Measurements from ENCODE around the gene FAR2. TPM values are rescaled to one million over a fixed set of nuclear protein-coding genes. Genes with fewer than 3 reads are reported as not detected.

FAR2 gene
- total RNA-seq, 1 donor from 2014 or later: 5.4 TPM

- no peak overlapping the region for H3K27ac Mint-ChIP-seq
- peaks cover 1% of the 10 kb centered on the region for H3K36me3 Mint-ChIP-seq (ENCODE audit: low read depth)
- no peaks in the 10 kb centered on the region for H3K9me3 Mint-ChIP-seq
- H3K4me3 Mint-ChIP-seq: no peak overlapping the region
- no peak for DNase-seq (ENCODE audit: low spot score)
- intact Hi-C loops (cut with micrococcal nuclease): no loop called here
- no peaks in the 10 kb centered on the region for H3K27me3 Mint-ChIP-seq (ENCODE audit: insufficient read depth)
- no peaks in the 10 kb centered on the region for H3K4me1 Mint-ChIP-seq (ENCODE audit: low read depth)
These were observed 38.7 kb downstream of the FAR2 start for GRCh38 chr12:29187756-29188155.

GRCh38 chr12:29191267-29191850, 42.3 kb downstream of the FAR2 start:
- no peaks in the 10 kb centered on the region for H3K36me3 Mint-ChIP-seq (ENCODE audit: low read depth)
- intact Hi-C loops (cut with micrococcal nuclease): no loop called here

DNA sequence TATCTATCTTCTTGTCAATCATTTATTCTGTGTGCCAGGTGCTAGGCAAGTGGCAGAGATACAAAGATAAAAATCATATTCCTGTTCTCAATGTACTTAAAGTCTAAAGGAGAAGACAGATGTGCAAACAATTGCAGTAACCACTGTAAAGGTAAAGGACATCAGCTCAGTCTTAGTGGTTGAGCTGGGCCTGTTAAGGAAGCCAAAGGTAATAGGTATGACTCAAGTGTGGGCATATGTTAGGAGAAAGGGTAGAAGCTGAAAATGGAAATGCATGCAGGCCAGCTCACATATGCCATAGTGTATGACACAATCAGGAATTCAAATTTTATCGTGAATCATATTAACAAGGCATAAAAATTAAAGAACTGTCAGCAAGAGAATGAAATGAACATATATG, 49.8 kb downstream of the FAR2 start:
- DNase-seq (ENCODE audit: low spot score): no peak
- no peaks in the 10 kb centered on the region for H3K4me1 Mint-ChIP-seq (ENCODE audit: low read depth)
- H3K36me3 Mint-ChIP-seq (ENCODE audit: low read depth): no peaks in the 10 kb centered on the region
- intact Hi-C loops (cut with micrococcal nuclease): no loop called here
- no peak overlapping the region for H3K4me3 Mint-ChIP-seq
- H3K27ac Mint-ChIP-seq: no peak overlapping the region
- H3K9me3 Mint-ChIP-seq: no peaks in the 10 kb centered on the region
- H3K27me3 Mint-ChIP-seq (ENCODE audit: insufficient read depth): no peaks in the 10 kb centered on the region

More at GRCh38 chr12:29191267-29191850, 42.3 kb downstream of the FAR2 start:
- no peak for DNase-seq (ENCODE audit: low spot score)
- Mint-ChIP-seq H3K27ac (no peak overlapping the region), H3K27me3 (ENCODE audit: insufficient read depth) (no peaks in the 10 kb centered on the region), H3K4me1 (ENCODE audit: low read depth) (no peaks in the 10 kb centered on the region), H3K4me3 (no peak overlapping the region), H3K9me3 (no peaks in the 10 kb centered on the region)

DNA sequence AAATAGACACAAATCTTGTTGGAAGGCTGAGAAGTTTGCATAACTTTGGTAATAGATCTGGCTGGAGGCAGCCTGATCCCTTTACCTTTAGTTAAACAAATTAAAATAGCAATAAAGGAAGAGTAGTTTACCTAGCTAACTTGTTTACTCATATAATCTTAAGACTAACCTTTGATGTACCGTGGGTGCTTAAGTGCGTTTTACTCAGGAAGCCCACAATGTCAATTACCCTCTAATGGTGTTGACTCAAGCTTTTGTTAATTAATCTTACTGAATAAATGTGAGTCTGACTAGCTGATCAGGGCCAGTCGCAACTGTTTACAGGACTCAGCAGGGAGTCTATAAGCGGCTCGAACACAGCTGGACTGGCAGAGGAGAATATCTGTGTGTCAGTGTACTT, 51.5 kb downstream of the FAR2 start:
- Mint-ChIP-seq H3K27ac (no peak overlapping the region), H3K27me3 (ENCODE audit: insufficient read depth) (no peaks in the 10 kb centered on the region), H3K4me1 (ENCODE audit: low read depth) (no peaks in the 10 kb centered on the region), H3K9me3 (peaks cover 6% of the 10 kb centered on the region), H3K4me3 (no peak overlapping the region), H3K36me3 (ENCODE audit: low read depth) (peaks cover 1% of the 10 kb centered on the region)
- no peak for DNase-seq (ENCODE audit: low spot score)
- intact Hi-C loops (cut with micrococcal nuclease): no loop called here

DNA sequence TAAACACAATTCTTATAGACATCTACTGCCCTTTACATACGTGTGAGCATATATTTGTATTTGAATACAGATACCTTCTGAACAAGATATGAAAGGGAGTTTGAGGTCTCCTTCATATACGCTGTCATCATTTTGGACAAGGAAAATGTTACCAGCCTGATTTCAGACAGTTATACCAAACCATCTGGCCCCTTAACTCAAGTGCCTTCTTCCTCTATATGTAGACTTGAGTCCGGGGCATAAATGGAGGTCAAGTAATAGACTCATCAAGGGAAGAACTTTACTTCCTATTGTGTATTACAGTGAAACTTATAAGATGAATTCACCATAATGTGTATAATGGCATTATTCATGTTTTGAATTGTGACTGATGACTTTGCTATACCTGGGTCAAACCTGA, 52.2 kb downstream of the FAR2 start:
- Mint-ChIP-seq H3K36me3 (ENCODE audit: low read depth) (peaks cover 1% of the 10 kb centered on the region), H3K4me3 (no peak overlapping the region), H3K27ac (no peak overlapping the region), H3K9me3 (peaks cover 6% of the 10 kb centered on the region), H3K4me1 (ENCODE audit: low read depth) (no peaks in the 10 kb centered on the region), H3K27me3 (ENCODE audit: insufficient read depth) (no peaks in the 10 kb centered on the region)
- intact Hi-C loops (cut with micrococcal nuclease): no loop called here
- DNase-seq (ENCODE audit: low spot score): no peak

GRCh38 chr12:29201746-29202145, 52.7 kb downstream of the FAR2 start:
- Mint-ChIP-seq H3K27ac (no peak overlapping the region), H3K27me3 (ENCODE audit: insufficient read depth) (no peaks in the 10 kb centered on the region), H3K9me3 (peaks cover 6% of the 10 kb centered on the region), H3K4me3 (no peak overlapping the region), H3K36me3 (ENCODE audit: low read depth) (peaks cover 1% of the 10 kb centered on the region), H3K4me1 (ENCODE audit: low read depth) (no peaks in the 10 kb centered on the region)
- DNase-seq (ENCODE audit: low spot score): no peak
- intact Hi-C loops (cut with micrococcal nuclease): no loop called here

DNA sequence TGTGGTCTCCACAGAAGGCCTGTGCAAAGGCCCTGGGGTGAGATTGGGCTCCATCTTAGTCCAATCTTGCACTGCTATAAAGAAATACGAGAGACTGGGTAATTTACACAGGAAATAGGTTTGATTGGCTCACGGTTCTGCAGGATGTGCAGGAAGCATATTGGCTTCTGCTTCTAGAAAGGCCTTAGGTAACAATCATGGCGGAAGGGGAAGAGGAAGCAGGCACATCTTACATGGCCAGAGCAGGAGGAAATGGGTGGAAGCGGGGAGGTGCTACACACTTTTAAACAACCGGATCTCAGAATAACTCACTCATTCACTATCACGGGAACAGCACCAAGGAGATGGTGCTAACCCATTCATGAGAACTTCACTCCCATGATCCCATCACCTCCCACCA, 55.4 kb downstream of the FAR2 start:
- H3K4me1 Mint-ChIP-seq (ENCODE audit: low read depth): no peaks in the 10 kb centered on the region

GRCh38 chr12:29207120-29207519, 58.0 kb downstream of the FAR2 start:
- Mint-ChIP-seq H3K9me3 (peaks cover 6% of the 10 kb centered on the region), H3K4me1 (ENCODE audit: low read depth) (no peaks in the 10 kb centered on the region), H3K27me3 (ENCODE audit: insufficient read depth) (peaks cover 1% of the 10 kb centered on the region), H3K4me3 (no peak overlapping the region), H3K27ac (no peak overlapping the region), H3K36me3 (ENCODE audit: low read depth) (peaks cover 1% of the 10 kb centered on the region)
- intact Hi-C loops (cut with micrococcal nuclease): no loop called here
- DNase-seq (ENCODE audit: low spot score): no peak

More for the DNA sequence above, 55.4 kb downstream of the FAR2 start:
- DNase-seq (ENCODE audit: low spot score): no peak
- intact Hi-C loops (cut with micrococcal nuclease): no loop called here
- Mint-ChIP-seq H3K9me3 (peaks cover 6% of the 10 kb centered on the region), H3K4me3 (no peak overlapping the region), H3K27me3 (ENCODE audit: insufficient read depth) (peaks cover 1% of the 10 kb centered on the region), H3K36me3 (ENCODE audit: low read depth) (peaks cover 1% of the 10 kb centered on the region), H3K27ac (no peak overlapping the region)

GRCh38 chr12:29208060-29208459, 59.0 kb downstream of the FAR2 start:
- Mint-ChIP-seq H3K27ac (no peak overlapping the region), H3K27me3 (ENCODE audit: insufficient read depth) (peaks cover 1% of the 10 kb centered on the region), H3K9me3 (peaks cover 6% of the 10 kb centered on the region)

GRCh38 chr12:29208936-29209701, 60.0 kb downstream of the FAR2 start:
- H3K4me3 Mint-ChIP-seq: no peak overlapping the region
- no peaks in the 10 kb centered on the region for H3K4me1 Mint-ChIP-seq (ENCODE audit: low read depth)
- no peak for DNase-seq (ENCODE audit: low spot score)
- intact Hi-C loops (cut with micrococcal nuclease): no loop called here
- H3K36me3 Mint-ChIP-seq (ENCODE audit: low read depth): peaks cover 1% of the 10 kb centered on the region
- H3K27me3 Mint-ChIP-seq (ENCODE audit: insufficient read depth): peaks cover 1% of the 10 kb centered on the region
- no peak overlapping the region for H3K27ac Mint-ChIP-seq
- peaks cover 6% of the 10 kb centered on the region for H3K9me3 Mint-ChIP-seq

More at GRCh38 chr12:29208060-29208459, 59.0 kb downstream of the FAR2 start:
- no peak for DNase-seq (ENCODE audit: low spot score)
- Mint-ChIP-seq H3K4me3 (no peak overlapping the region), H3K36me3 (ENCODE audit: low read depth) (peaks cover 1% of the 10 kb centered on the region), H3K4me1 (ENCODE audit: low read depth) (no peaks in the 10 kb centered on the region)
- intact Hi-C loops (cut with micrococcal nuclease): no loop called here

GRCh38 chr12:29211696-29212095, 62.6 kb downstream of the FAR2 start:
- intact Hi-C loops (cut with micrococcal nuclease): no loop called here
- no peak for DNase-seq (ENCODE audit: low spot score)
- H3K4me1 Mint-ChIP-seq (ENCODE audit: low read depth): no peaks in the 10 kb centered on the region
- no peaks in the 10 kb centered on the region for H3K9me3 Mint-ChIP-seq
- peaks cover 3% of the 10 kb centered on the region for H3K27me3 Mint-ChIP-seq (ENCODE audit: insufficient read depth)
- H3K4me3 Mint-ChIP-seq: no peak overlapping the region
- no peak overlapping the region for H3K27ac Mint-ChIP-seq
- no peaks in the 10 kb centered on the region for H3K36me3 Mint-ChIP-seq (ENCODE audit: low read depth)

- H3K4me1 Mint-ChIP-seq (ENCODE audit: low read depth): no peaks in the 10 kb centered on the region
- no peak overlapping the region for H3K4me3 Mint-ChIP-seq
- no peaks in the 10 kb centered on the region for H3K36me3 Mint-ChIP-seq (ENCODE audit: low read depth)
- no peak for DNase-seq (ENCODE audit: low spot score)
- H3K9me3 Mint-ChIP-seq: no peaks in the 10 kb centered on the region
- intact Hi-C loops (cut with micrococcal nuclease): no loop called here
- no peak overlapping the region for H3K27ac Mint-ChIP-seq
- peaks cover 4% of the 10 kb centered on the region for H3K27me3 Mint-ChIP-seq (ENCODE audit: insufficient read depth)
These were observed 63.8 kb downstream of the FAR2 start for GRCh38 chr12:29212682-29213403.

- Mint-ChIP-seq H3K27me3 (ENCODE audit: insufficient read depth) (peaks cover 8% of the 10 kb centered on the region), H3K4me3 (no peak overlapping the region)
These were observed 67.2 kb downstream of the FAR2 start for GRCh38 chr12:29216266-29216665.

More at GRCh38 chr12:29216266-29216665, 67.2 kb downstream of the FAR2 start:
- intact Hi-C loops (cut with micrococcal nuclease): no loop called here
- Mint-ChIP-seq H3K9me3 (no peaks in the 10 kb centered on the region), H3K27ac (no peak overlapping the region), H3K4me1 (ENCODE audit: low read depth) (no peaks in the 10 kb centered on the region), H3K36me3 (ENCODE audit: low read depth) (no peaks in the 10 kb centered on the region)
- DNase-seq (ENCODE audit: low spot score): no peak
